Heart left ventricle (tissue), 13 donors: ENCODE results near the gene MANF.

Source experiments
- POLR2A ChIP-seq, 2 donors: fragments of 450-650 bp; IDR thresholded peaks; one replicate each; pipeline ENCODE4 v1.6.1; 2017; ENCODE audit warnings: antibody characterized with exemption in 2 of 2, mild to moderate bottlenecking in 2 of 2, moderate library complexity in 2 of 2
- TF ChIP-seq, protein P1 (sequence below), 12 donors: fragments of 200-600 bp; sonication (generic) in 4 of 12; IDR thresholded peaks; one replicate each; pipeline versions ENCODE4 v1.5.0 to v1.8.0; 2018 to 2022; ENCODE audit warnings: antibody characterized with exemption in 12 of 12, mild to moderate bottlenecking in 5 of 12
- donor health status: ischemic (EF 13 %, LVEDD 7.1; RV severe dilation, severe dysfunction).
- donor health status: DM: no; HTN: yes; CAD: no.
- donor health status: DM: no; HTN: no; CAD: no.
- donor health status: ischemic (EF 25% LVEDD 6.9; RV normal size, moderate dysfunction).
- donor health status: ischemic (EF 25% LVEDD 5.7; RV mildly dilated, moderate dysfunction).
- donor health status: ischemic (EF 35%, LVEDD 5.7; RV mildly dilated, moderate dysfunction).
- donor health status: nonischemic (EF 11% LVEDD 7.7; RV severe dilation, severe dysfunction).
- donor health status: DM: yes; HTN: yes; CAD: no.
- donor health status: PGD.
- donor health status: ischemic (EF 29% LVEDD 5.4; RV normal size, mild dysfunction).
- donor health status: nonischemic (EF 23%, LVEDD 6.1; RV moderate dilation, normal function).

- TF ChIP-seq POLR2A (IDR thresholded peaks at IDR 0.05) = no peak
- TF ChIP-seq, protein P1, sequence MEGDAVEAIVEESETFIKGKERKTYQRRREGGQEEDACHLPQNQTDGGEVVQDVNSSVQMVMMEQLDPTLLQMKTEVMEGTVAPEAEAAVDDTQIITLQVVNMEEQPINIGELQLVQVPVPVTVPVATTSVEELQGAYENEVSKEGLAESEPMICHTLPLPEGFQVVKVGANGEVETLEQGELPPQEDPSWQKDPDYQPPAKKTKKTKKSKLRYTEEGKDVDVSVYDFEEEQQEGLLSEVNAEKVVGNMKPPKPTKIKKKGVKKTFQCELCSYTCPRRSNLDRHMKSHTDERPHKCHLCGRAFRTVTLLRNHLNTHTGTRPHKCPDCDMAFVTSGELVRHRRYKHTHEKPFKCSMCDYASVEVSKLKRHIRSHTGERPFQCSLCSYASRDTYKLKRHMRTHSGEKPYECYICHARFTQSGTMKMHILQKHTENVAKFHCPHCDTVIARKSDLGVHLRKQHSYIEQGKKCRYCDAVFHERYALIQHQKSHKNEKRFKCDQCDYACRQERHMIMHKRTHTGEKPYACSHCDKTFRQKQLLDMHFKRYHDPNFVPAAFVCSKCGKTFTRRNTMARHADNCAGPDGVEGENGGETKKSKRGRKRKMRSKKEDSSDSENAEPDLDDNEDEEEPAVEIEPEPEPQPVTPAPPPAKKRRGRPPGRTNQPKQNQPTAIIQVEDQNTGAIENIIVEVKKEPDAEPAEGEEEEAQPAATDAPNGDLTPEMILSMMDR (IDR thresholded peaks at IDR 0.05) = no peak
Observed at GRCh38 chr3:51354731-51355615, 30.1 kb upstream of the MANF start.
